ENCODE results near the gene NEK4. TPM values are rescaled to one million over a fixed set of nuclear protein-coding genes. Genes with fewer than 3 reads are reported as not detected.
A peak's percentile ranks its signal among the peaks of the same experiment; 100 is the strongest.

NEK4 gene
- total and polyA plus RNA-seq, 7 donors: 4.7 to 22.2 (median 15.3) TPM

- 43 to 51% (median 46%) methylated on average over 6 of the region's 6 CpGs for WGBS, 3 donors
- H3K4me1 ChIP-seq: peaks cover 5% of the 10 kb centered on the region
- no peak overlapping the region for H3K4me3 ChIP-seq
- H3K9me3 ChIP-seq: no peaks in the 10 kb centered on the region
- ATAC-seq (no peak), DNase-seq (no peak)
- H3K27ac ChIP-seq: no peak overlapping the region
- no peaks in the 10 kb centered on the region for H3K36me3 ChIP-seq (ENCODE audit: insufficient read depth in 1 of 2, low read depth in 1 of 2)
- no peak for TF ChIP-seq CTCF (IDR thresholded peaks at IDR 0.05)
- no peaks in the 10 kb centered on the region for H3K27me3 ChIP-seq (ENCODE audit: insufficient read depth in 3 of 3, low read length in 2 of 3)
- intact Hi-C loops (cut with DNase I): loop anchor here in 1 of 2 donors (5.0 kb wide), 1 partner anchor 52 kb away; no protein-coding TSS in a partner anchor
Measured at GRCh38 chr3:52774901-52775864, 4.4 kb upstream of the NEK4 start.

- DNase-seq (peak in 1 of 2 donors; percentile 30), ATAC-seq (no peak)
- TF ChIP-seq CTCF (IDR thresholded peaks at IDR 0.05): no peak
- H3K4me3 ChIP-seq: no peak overlapping the region
- H3K9me3 ChIP-seq: no peaks in the 10 kb centered on the region
- WGBS, 3 donors: 68 to 76% (median 75%) methylated on average over 8 of the region's 8 CpGs
- H3K27me3 ChIP-seq (ENCODE audit: insufficient read depth in 3 of 3, low read length in 2 of 3): no peaks in the 10 kb centered on the region
- H3K36me3 ChIP-seq (ENCODE audit: insufficient read depth in 1 of 2, low read depth in 1 of 2): no peaks in the 10 kb centered on the region
- peaks cover 15% of the 10 kb centered on the region for H3K4me1 ChIP-seq
- intact Hi-C loops (cut with DNase I): no loop called here
- no peak overlapping the region for H3K27ac ChIP-seq
Measured at GRCh38 chr3:52774066-52774713, 3.5 kb upstream of the NEK4 start.

DNA sequence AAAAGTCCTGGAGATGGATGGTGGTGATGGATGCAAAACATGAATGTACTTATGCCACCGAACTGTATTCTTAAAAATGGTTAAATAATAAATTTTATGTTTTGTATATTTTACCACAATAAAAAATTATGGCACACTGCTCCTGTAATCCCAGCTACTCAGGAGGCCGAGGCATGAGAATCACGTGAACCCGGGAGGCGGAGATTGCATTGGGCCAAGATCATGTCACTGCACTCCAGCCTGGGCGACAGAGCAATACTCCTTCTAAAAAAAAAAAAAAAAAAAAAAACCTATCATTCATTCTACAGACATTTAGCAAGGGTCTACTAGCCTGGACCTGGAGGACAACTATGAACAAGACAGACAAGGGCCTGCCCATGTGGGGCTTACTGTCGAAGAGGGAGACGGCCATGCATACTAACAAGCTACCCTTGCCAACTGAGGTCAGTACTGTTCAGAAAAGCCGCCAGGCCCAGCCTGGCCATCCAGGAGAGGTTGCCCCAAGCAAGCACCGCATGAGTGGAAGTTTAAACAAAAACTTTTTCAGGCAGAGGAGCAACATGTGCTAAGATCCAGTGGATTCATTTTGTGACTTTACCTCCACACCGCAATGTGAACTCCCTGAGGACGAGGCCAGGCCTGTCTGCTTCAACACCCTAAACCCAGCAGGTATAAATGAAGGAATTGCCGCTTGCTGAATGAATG is 2.8 kb upstream of the NEK4 start:
- no peak overlapping the region for H3K4me3 ChIP-seq
- ATAC-seq (no peak), DNase-seq (no peak)
- no peaks in the 10 kb centered on the region for H3K27me3 ChIP-seq (ENCODE audit: insufficient read depth in 3 of 3, low read length in 2 of 3)
- intact Hi-C loops (cut with DNase I): no loop called here
- peaks cover 0 to 3% of the 10 kb centered on the region in 2 donors for H3K36me3 ChIP-seq (ENCODE audit: insufficient read depth in 1 of 2, low read depth in 1 of 2)
- WGBS, 3 donors: 91 to 93% (median 91%) methylated on average over 13 of the region's 13 CpGs
- H3K27ac ChIP-seq: no peak overlapping the region
- H3K9me3 ChIP-seq: no peaks in the 10 kb centered on the region
- TF ChIP-seq CTCF (IDR thresholded peaks at IDR 0.05): no peak
- peaks cover 15% of the 10 kb centered on the region for H3K4me1 ChIP-seq

DNA sequence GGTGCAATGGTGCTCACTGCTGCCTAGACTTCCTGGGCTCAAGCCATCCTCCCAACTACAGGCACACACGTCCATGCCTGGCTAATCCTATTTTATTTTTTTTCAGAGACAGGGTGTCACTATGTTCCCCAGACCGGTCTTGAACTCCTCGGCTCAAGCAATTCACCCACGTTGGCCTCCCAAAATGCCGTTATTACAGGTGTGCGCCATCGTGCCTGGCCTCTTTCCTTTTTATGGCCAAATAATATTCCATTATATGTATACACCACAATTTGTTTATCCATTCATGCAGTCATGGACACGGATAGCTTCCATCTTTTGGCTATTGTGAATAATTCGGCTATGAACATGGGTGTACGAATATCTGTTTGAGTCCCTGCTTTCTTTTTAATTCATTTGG is 962 bp upstream of the NEK4 start:
- Histone ChIP-seq H3K4me1 (peaks cover 15% of the 10 kb centered on the region), H3K4me3 (peak overlapping the region; percentile 90), H3K27ac (peak overlapping the region; percentile 82), H3K9me3 (no peaks in the 10 kb centered on the region), H3K27me3 (ENCODE audit: insufficient read depth in 3 of 3, low read length in 2 of 3) (no peaks in the 10 kb centered on the region), H3K36me3 (ENCODE audit: insufficient read depth in 1 of 2, low read depth in 1 of 2) (peaks cover 0 to 20% of the 10 kb centered on the region in 2 donors)
- no peak for ATAC-seq
- 85 to 87% (median 85%) methylated on average over 10 of the region's 10 CpGs for WGBS, 3 donors
- TF ChIP-seq CTCF (IDR thresholded peaks at IDR 0.05): no peak
- intact Hi-C loops (cut with DNase I): no loop called here
- DNase-seq: no peak
